ENCODE results near the gene ARHGAP1.

The ARHGAP1 gene

GRCh38 chr11:46692450-46692849 is 8.0 kb downstream of the ARHGAP1 start:
- no peak for DNase-seq

DNA sequence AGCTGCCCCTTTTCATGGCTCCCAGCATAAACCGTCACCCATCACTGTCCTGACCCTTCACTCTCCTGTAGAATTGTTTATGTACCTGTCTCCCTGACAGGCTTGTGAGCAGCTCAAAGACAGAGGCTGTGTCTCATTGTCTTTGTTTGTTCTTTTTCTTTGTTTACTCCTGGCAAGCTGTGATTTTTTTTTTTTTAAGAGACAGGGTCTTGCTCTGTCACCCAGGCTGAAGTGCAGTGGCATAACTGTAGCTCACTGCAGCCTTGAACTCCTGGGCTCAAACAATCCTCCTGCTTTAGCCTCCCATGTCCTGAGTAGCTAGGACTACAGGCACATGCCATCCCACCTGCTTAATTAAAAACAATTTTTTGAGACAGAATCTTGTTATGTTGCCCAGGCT is 9.7 kb downstream of the ARHGAP1 start:
- no peak for DNase-seq

GRCh38 chr11:46686886-46687795 is 13.3 kb downstream of the ARHGAP1 start:
- DNase-seq = peak; percentile 66

GRCh38 chr11:46684367-46684766 is 16.1 kb downstream of the ARHGAP1 start:
- no peak for DNase-seq

DNA sequence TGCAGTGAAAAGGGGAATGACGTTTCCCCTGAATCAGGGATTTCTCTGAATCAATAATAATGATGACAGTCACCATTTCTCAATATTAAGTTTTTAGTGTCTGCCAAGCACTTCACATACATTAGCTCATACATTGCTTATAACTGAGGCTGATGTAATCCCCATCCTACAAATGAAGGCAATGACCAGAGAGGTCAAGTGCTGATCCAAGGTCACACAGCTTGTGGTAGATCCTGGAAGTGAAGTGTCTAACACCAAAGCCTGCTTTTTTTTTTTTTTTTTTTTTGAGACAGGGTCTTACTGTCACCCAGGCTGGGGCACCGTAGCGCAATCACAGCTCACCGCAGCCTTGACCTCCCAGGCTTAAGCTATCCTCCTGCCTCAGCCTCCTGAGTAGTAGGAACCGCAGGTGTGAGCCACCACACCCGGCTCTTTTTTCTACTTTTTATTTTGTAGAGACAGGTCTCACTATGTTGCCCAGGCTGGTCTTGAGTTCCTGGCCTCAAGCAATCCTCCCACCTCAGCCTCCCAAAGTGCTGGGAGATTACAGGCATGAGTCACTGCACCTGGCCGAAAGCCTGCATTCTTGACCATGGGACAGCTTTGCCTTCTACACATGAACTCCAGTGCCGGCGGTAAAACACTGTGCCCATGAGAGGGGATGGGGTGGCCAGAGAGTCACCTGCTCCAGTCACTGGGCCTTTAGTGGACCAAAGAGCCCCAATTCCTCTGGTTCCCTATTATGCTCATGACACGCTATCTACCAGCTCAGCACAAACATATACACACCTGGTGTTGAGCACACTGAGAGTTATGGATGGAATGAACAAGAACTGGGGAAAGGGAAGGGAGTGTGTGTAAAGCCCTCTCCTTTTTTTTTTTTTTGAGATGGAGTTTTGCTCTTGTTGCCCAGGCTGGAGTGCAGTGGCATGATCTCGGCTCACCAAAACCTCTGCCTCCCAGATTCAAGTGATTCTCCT is 17.4 kb downstream of the ARHGAP1 start:
- no peak for DNase-seq

DNA sequence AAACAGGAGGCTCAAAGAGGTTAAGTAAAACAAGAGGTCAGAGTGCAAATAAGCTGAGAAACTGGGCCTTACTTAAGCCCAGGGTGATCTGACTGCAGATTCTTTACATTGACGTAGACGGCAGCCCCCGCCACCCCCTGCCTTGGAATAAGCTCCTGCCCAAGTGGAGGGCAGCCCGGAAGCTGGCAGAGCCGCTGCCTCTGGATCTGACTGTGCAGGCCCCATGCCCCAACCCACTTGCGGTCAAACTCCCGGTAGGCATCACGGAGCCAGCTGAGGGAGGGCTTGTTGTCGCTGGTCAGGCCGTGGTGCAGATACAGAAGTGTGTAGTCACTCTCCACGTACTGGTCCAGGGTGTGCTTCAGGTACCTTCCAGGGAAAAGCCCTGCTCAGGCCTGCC is 18.6 kb downstream of the ARHGAP1 start:
- no peak for DNase-seq

- DNase-seq = no peak
Measured at GRCh38 chr11:46680815-46681214, 19.6 kb downstream of the ARHGAP1 start.

GRCh38 chr11:46680164-46680760 is 20.2 kb downstream of the ARHGAP1 start:
- no peak for DNase-seq

GRCh38 chr11:46679241-46680163 is 20.9 kb downstream of the ARHGAP1 start:
- no peak for DNase-seq

GRCh38 chr11:46678741-46679130 is 21.7 kb downstream of the ARHGAP1 start:
- DNase-seq = no peak

DNA sequence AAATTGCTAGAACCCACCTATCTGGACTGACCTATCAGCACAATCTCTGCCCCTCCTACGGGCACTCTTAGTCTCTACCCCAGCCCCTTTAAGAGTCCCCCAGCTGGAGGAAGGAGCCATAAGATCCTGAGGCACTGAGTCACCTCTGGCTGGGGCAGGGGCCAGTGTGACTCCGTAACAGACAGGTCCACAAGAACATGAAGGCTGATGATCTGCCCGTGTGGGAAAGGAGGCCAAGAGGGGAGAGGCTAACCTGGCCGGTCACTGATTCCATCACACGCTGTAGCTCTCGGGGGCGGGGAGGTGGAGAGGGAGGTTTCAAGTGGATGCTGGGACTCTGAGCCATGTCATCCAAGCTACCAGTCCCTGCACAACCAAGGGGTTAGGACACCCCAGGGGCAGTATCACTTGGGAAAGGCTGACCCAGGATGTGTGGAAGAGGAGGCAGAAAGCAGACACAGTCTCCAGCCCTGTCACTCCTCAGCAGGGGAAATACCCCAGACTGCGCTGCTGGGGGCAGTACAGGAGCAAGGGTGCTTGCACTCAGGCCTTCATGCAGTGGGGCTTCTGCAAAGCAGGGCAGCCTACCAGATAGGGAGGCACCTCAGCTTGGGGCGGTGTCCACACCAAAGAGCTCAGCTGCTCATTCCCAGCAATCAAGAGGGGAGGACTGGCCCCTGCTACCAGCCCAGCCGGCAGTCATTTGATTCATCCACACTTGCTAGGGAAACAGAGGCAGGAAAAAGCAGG is 22.3 kb downstream of the ARHGAP1 start:
- DNase-seq = no peak

DNA sequence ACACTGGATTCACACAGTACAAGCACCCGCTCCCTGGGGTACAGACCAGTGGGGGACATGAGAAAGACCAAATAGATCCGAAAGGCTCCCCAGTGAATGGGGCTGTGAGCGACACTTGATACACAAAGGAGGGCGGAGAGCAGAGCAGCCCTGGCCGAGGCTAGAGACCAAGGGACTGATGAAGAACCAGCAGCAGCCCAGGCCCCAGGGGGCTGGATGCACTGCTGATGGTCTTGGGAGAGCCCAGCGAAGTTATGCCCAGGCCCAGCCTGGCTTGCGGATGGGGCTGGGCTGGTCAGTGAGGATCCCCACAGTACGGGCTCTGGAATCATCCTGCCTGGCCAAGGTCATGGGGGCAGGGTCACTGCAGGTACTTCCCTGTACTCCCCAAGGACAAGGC is 23.2 kb downstream of the ARHGAP1 start:
- no peak for DNase-seq

DNA sequence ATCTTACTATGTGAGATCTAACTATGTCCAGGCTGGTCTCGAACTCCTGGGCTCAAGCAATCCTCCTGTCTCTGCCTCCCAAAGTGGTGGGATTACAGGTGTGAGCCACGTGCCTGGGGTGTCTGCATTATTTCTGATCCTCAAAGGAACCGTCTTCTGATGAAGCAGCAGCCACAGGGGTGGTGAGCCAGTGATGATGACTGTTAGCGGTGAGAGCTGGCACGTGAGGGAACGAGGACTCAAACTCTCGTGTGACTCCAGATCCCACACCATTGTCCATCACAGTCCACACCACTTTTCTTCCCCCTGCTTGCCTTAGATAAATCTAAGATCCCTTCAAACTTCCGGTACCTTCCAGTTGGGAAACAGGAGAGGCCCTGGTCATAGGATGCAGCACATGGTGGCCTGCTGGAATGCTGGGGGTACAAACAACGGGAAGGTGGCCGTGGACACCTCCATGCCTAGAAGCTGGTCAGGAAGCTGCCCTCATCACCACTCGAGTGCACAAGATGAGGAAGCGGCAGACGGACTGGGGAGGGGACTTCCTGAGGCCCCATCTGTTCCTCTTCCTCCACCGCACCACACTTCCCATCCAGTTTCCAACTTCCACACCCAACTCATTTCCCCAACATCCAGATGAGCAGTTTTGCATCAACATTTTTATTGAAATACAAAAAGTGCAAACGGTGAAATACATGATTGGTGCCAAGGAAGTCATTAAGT is 23.8 kb downstream of the ARHGAP1 start:
- no peak for DNase-seq

GRCh38 chr11:46675949-46676348 is 24.5 kb downstream of the ARHGAP1 start:
- no peak for DNase-seq

- no peak for DNase-seq
Measured at GRCh38 chr11:46675288-46675851, 25.0 kb downstream of the ARHGAP1 start.

DNA sequence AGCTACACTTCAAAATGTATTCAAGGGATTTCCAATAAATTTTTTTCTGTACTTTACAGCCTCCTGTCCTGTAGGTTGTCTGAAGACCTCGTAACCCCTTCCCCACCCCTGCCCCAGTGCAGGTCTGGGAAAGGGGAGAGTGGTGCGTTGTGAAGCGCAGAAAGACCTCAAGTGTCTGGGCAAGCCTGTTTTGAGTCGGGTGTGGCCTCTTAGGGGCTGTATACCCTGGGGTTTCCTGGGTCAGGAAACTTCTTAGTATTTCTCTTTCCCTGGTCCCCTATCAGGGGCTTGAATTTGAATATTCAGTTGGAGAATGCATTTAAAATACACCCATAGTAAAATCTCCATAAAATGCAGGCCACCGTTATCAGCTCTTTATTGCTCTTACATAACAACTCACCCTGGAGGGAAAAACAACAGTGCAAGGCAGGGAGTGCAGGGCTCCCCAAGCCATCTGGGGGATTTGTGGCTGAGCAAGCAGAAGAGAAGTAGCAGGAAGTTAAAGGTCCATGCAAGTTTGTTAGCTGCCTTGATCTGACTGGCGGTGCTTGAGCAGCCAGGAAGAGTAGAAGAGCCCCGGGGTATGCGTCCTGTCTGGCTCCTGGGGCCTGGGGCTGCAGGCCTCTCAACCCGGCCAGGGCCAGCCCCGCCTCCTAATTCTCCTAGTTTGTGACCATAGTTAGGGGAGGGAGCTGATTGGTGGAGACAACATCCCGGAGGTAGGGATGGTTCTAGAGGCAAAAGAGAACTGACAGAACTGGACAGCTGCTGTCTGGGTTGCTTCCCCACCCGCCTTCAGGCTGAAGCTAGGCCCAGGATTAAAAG is 25.7 kb downstream of the ARHGAP1 start:
- no peak for DNase-seq

DNA sequence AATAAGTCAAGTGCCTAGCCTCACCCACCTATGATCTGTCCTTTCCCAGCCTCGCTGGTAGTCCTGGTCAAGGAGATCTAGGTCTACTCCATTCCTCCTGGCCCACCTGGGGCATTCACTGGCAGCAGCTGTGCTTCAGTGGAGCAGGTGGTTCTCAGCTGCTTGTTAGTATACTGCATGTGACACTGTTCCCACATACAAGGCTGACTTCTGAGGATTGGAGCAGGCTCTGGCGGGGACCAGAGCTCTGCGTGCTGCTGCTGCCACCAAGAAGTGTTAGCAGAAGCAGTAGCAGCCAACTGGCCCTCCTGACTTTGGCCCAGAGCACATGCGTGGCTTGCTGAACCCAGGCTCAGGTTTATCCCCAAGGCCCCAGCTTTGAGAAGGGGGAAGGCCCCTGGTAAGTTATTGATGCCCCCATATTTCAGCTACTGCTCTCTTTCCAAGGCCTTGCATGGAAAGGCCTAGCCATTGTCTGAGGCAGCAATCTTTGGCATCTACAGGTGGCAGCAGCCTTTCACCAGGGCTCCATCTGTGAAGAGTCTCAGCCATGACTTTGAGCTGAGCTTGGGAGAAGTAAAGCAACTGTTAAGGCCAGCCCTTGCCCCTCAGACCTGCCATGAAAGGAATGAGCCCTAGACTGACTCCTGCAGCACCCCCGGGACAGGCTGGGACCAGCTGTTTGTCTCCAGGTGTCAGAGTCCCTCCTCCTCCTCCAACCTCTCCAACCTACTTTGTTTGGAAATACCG is 26.5 kb downstream of the ARHGAP1 start:
- peak; percentile 33 for DNase-seq

DNA sequence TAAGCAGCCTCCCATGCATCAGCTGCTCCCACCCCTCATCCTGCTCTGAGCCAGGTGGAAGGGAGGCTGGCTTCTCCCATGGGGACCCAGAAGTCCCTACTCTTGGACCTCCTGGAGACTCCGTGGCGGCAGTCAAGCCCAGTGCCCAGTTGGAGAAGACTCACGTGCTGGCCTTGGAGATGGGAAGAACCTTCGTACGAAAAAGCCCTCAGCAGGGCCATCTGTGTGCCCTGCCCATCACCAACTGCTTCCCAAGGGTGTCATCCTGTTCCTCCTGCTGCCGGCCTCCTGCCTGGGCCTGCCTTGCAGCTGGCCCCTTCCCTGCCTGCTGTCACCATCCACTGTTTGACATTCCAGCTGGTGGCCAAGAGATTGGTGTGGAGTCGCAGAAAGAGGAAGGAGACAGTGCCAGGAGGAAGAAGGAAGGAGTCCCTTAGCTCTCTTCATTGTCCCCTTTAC is 28.0 kb downstream of the ARHGAP1 start:
- peak; percentile 87 for DNase-seq

DNA sequence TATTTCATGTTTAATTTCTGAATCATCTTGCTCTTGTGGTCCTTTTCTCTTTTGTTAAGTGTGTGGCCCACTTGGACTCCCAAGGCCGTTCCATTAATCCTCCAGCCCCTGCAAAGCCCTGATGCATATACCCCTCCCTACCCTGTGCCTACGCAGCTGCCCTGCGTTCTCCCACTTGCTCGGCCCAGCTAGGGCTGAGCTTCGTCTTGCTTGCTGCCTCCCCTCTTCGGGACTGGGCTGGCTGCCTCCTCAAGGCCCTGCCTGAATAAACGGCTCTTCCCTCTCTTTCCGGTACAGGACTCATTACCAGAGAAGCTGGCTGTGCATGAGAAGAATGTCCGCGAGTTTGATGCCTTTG is 28.5 kb downstream of the ARHGAP1 start:
- no peak for DNase-seq
